H1 (cell line): ENCODE measurements around the gene SPOCK2. TPM values are rescaled to one million over a fixed set of nuclear protein-coding genes. Genes with fewer than 3 reads are reported as not detected.

Source experiments
- CTCF ChIA-PET: fragments of 300-600 bp; sonication (Branson Sonifier 250); formaldehyde crosslinking; loops from one replicate; lab custom pipeline; 2021; ENCODE audit not compliant: partially characterized antibody; lab: Charles Lee
- POLR2A ChIA-PET: fragments of 300-600 bp; sonication (Branson Sonifier 250); formaldehyde crosslinking; loops from one replicate; lab custom pipeline; 2021; ENCODE audit warnings: inconsistent platforms; ENCODE audit not compliant: partially characterized antibody; lab: Charles Lee
- DNase-seq, 2 experiments: peaks; one replicate each; pipeline versions ENCODE4 v3.0.0 to v3.0.0-alpha.2; 2010 to 2022; ENCODE audit warnings: low spot score in 2 of 2, low read depth in 1 of 2, mixed read lengths in 1 of 2
- FAIRE-seq: peaks from 2 replicates; lab custom pipeline; 2011; peaks lifted over from hg19 to GRCh38; lab: Jason Lieb, UNC
- H2AFZ ChIP-seq: 2 replicates; pipeline ENCODE4 v1.8.1; 2012; ENCODE audit warnings: low read length, inconsistent platforms
- H2AK5ac ChIP-seq: 2 replicates; pipeline ENCODE4 v1.6.1; 2013; ENCODE audit warnings: low read depth, low read length
- H2BK120ac ChIP-seq: replicated peaks from 2 replicates; pipeline ENCODE3; 2013; ENCODE audit warnings: low read depth, low read length, inconsistent platforms
- H2BK12ac ChIP-seq: 2 replicates; pipeline ENCODE4 v1.6.1; 2013; ENCODE audit warnings: low read depth, low read length
- H2BK15ac ChIP-seq: 2 replicates; pipeline ENCODE4 v1.6.1; 2013; ENCODE audit warnings: low read length
- H2BK20ac ChIP-seq: 2 replicates; pipeline ENCODE4 v1.6.1; 2013; ENCODE audit warnings: low read length
- H2BK5ac ChIP-seq: 2 replicates; pipeline ENCODE4 v1.6.1; 2013; ENCODE audit warnings: low read depth, low read length
- H3K14ac ChIP-seq: 2 replicates; pipeline ENCODE4 v1.6.1; 2013; ENCODE audit warnings: inconsistent platforms; ENCODE audit not compliant: insufficient read length
- H3K18ac ChIP-seq: 2 replicates; pipeline ENCODE4 v1.6.1; 2013; ENCODE audit warnings: low read length; ENCODE audit errors: extremely low read depth
- H3K23ac ChIP-seq: 2 replicates; pipeline ENCODE4 v1.6.1; 2013; ENCODE audit warnings: inconsistent platforms; ENCODE audit not compliant: insufficient read length
- H3K23me2 ChIP-seq: 2 replicates; pipeline ENCODE4 v1.6.1; 2013; ENCODE audit warnings: low read depth, low read length
- H3K27ac ChIP-seq: 2 replicates; pipeline ENCODE4 v1.6.1; 2011; ENCODE audit warnings: low read depth, low read length, inconsistent platforms
- H3K27me3 ChIP-seq, 4 experiments: replicated peaks in 1 of 4; 1 replicate in 1 of 4; 2 replicates in 3 of 4; pipeline versions ENCODE4 v1.6.1 to v1.8.1; 2011 to 2013; ENCODE audit warnings: low read length in 3 of 4, mild to moderate bottlenecking in 3 of 4, inconsistent platforms in 2 of 4, mixed read lengths in 2 of 4, moderate library complexity in 1 of 4; ENCODE audit not compliant: control insufficient read depth in 3 of 4, insufficient read depth in 3 of 4; ENCODE audit errors: extremely low read depth in 1 of 4
- H3K36me3 ChIP-seq, 4 experiments: 2 replicates each; pipeline versions ENCODE4 v1.6.1 to v1.8.1; 2011 to 2013; ENCODE audit warnings: mild to moderate bottlenecking in 4 of 4, low read length in 3 of 4, moderate library complexity in 2 of 4, control low read depth in 1 of 4, inconsistent platforms in 1 of 4; ENCODE audit not compliant: insufficient read depth in 4 of 4, control insufficient read depth in 2 of 4
- H3K4ac ChIP-seq: replicated peaks from 2 replicates; pipeline ENCODE3; 2013; ENCODE audit warnings: low read length, low read depth, mixed read lengths, inconsistent platforms; ENCODE audit not compliant: insufficient read length
- H3K4me1 ChIP-seq, 4 experiments: replicated peaks in 1 of 4; 1 replicate in 1 of 4; 2 replicates in 3 of 4; pipeline versions ENCODE4 v1.6.1 to v1.8.1; 2011 to 2013; ENCODE audit warnings: low read length in 3 of 4, inconsistent platforms in 2 of 4, mixed read lengths in 1 of 4; ENCODE audit not compliant: insufficient read depth in 4 of 4, control insufficient read depth in 3 of 4
- H3K4me2 ChIP-seq, 2 experiments: 2 replicates each; pipeline versions ENCODE4 v1.6.1 to v1.8.1; 2011 to 2013; ENCODE audit warnings: low read depth in 2 of 2, low read length in 2 of 2, control low read depth in 1 of 2, inconsistent platforms in 1 of 2, mild to moderate bottlenecking in 1 of 2; ENCODE audit not compliant: insufficient read depth in 1 of 2
- H3K4me3 ChIP-seq, 4 experiments: fragments of 200-600, 300-600 bp in 1 of 4; sonication (generic), shearing (Covaris generic), sonication (Bioruptor Twin) in 1 of 4; 2 replicates each; pipeline versions ENCODE4 v1.5.1 to v1.8.1; 2011 to 2016; ENCODE audit warnings: low read length in 4 of 4, low read depth in 3 of 4, control low read depth in 2 of 4, inconsistent platforms in 2 of 4, mild to moderate bottlenecking in 2 of 4, mixed read lengths in 1 of 4, moderate library complexity in 1 of 4; ENCODE audit not compliant: insufficient read depth in 2 of 4; ENCODE audit errors: extremely low read depth in 1 of 4
- H3K56ac ChIP-seq: replicated peaks from 2 replicates; pipeline ENCODE3; 2013; ENCODE audit warnings: low read depth, mild to moderate bottlenecking, mixed read lengths, low read length, inconsistent platforms; ENCODE audit not compliant: insufficient read length
- H3K79me1 ChIP-seq: 2 replicates; pipeline ENCODE4 v1.6.1; 2013; ENCODE audit warnings: low read depth, low read length, control low read depth
- H3K79me2 ChIP-seq, 2 experiments: 2 replicates each; pipeline versions ENCODE4 v1.6.1 to v1.8.1; 2012 to 2013; ENCODE audit warnings: low read length in 2 of 2, mild to moderate bottlenecking in 2 of 2, inconsistent platforms in 1 of 2; ENCODE audit not compliant: insufficient read depth in 2 of 2, control insufficient read depth in 1 of 2
- H3K9ac ChIP-seq, 4 experiments: replicated peaks in 1 of 4; 1 replicate in 1 of 4; 2 replicates in 3 of 4; pipeline versions ENCODE4 v1.6.1 to v1.8.1; 2011 to 2013; ENCODE audit warnings: low read depth in 3 of 4, low read length in 3 of 4, control low read depth in 2 of 4, mild to moderate bottlenecking in 2 of 4, moderate library complexity in 2 of 4, inconsistent platforms in 1 of 4; ENCODE audit errors: extremely low read depth in 1 of 4
- H3K9me3 ChIP-seq, 2 experiments: 2 replicates each; pipeline versions ENCODE4 v1.6.1 to v1.8.1; 2012 to 2013; ENCODE audit warnings: mild to moderate bottlenecking in 2 of 2, moderate library complexity in 2 of 2, control low read depth in 1 of 2, inconsistent platforms in 1 of 2, low read depth in 1 of 2, low read length in 1 of 2, mixed read lengths in 1 of 2; ENCODE audit not compliant: insufficient read depth in 2 of 2
- H4K20me1 ChIP-seq, 2 experiments: replicated peaks in 1 of 2; 2 replicates each; pipeline versions ENCODE3 to v1.8.1; 2011 to 2013; ENCODE audit warnings: inconsistent platforms in 2 of 2, low read length in 2 of 2, mild to moderate bottlenecking in 1 of 2; ENCODE audit not compliant: insufficient read depth in 2 of 2, control insufficient read depth in 1 of 2
- H4K5ac ChIP-seq: 2 replicates; pipeline ENCODE4 v1.6.1; 2013; ENCODE audit warnings: low read length, low read depth, mixed read lengths, inconsistent platforms; ENCODE audit not compliant: insufficient read length
- H4K8ac ChIP-seq: 2 replicates; pipeline ENCODE4 v1.8.0; 2013; ENCODE audit warnings: mild to moderate bottlenecking, moderate library complexity, low read length, inconsistent platforms; ENCODE audit not compliant: insufficient read depth; ENCODE audit errors: extremely low read depth
- H4K91ac ChIP-seq: replicated peaks from 2 replicates; pipeline ENCODE3; 2013; ENCODE audit warnings: low read length, mixed read lengths, inconsistent platforms; ENCODE audit not compliant: insufficient read length
- BACH1 ChIP-seq: IDR thresholded peaks from 2 replicates; pipeline ENCODE4 v1.6.1; 2012; ENCODE audit warnings: low read length, improper control_type of control experiment
- CEBPB ChIP-seq: IDR thresholded peaks from 2 replicates; pipeline ENCODE4 v1.6.1; 2012; ENCODE audit warnings: low read depth, low read length
- EGR1 ChIP-seq: IDR thresholded peaks from 2 replicates; pipeline ENCODE4 v1.6.1; 2011; ENCODE audit warnings: low read depth, low read length, borderline replicate concordance
- GABPA ChIP-seq: IDR thresholded peaks from 2 replicates; pipeline ENCODE4 v1.6.1; 2011; ENCODE audit warnings: mild to moderate bottlenecking, low read length, moderate library complexity, borderline replicate concordance; ENCODE audit not compliant: insufficient read depth
- HDAC2 ChIP-seq, 2 experiments: fragments of 300-600 bp in 1 of 2; sonication (generic) in 1 of 2; IDR thresholded peaks; 2 replicates each; pipeline ENCODE4 v1.6.1; 2011 to 2012; ENCODE audit warnings: low read depth in 2 of 2, low read length in 2 of 2, mild to moderate bottlenecking in 2 of 2, moderate library complexity in 2 of 2, borderline replicate concordance in 1 of 2, inconsistent platforms in 1 of 2
- JUND ChIP-seq: IDR thresholded peaks from 2 replicates; pipeline ENCODE4 v1.6.1; 2011; ENCODE audit warnings: mild to moderate bottlenecking, improper control_type of control experiment, low read length
- PHF8 ChIP-seq: fragments of 200-600 bp; sonication (generic); conservative IDR thresholded peaks from 2 replicates; pipeline ENCODE4 v1.7.1; 2012; ENCODE audit warnings: low read depth, mild to moderate bottlenecking, inconsistent platforms, low read length, moderate library complexity
- SP1 ChIP-seq: IDR thresholded peaks from 2 replicates; pipeline ENCODE4 v1.6.1; 2011; ENCODE audit warnings: low read depth, low read length
- WGBS, 2 experiments: shearing (Covaris generic) in 1 of 2; methylation state at CpG; one replicate each; pipeline versions ENCODE4 v1.1.6 to v1.1.7; 2013 to 2015; ENCODE audit warnings: low lambda C conversion rate in 2 of 2, mixed read lengths in 2 of 2, inconsistent platforms in 1 of 2, low coverage in 1 of 2, missing lambda C conversion rate in 1 of 2; ENCODE audit not compliant: insufficient replicate concordance in 2 of 2, insufficient coverage in 1 of 2, insufficient read length in 1 of 2; ENCODE audit errors: extremely low coverage in 1 of 2, missing lambda C conversion rate in 1 of 2; 5-methylcytosine and 5-hydroxymethylcytosine counted together
- polyA plus RNA-seq, 7 experiments: library from polyadenylated mRNA; depleted of rRNA in 3 of 7; stranded (reverse) in 5 of 7; unstranded in 2 of 7; fragments of >200 nt in 5 of 7; fragments of 200-250 nt in 2 of 7; gene quantifications; 1 replicate in 5 of 7; 2 replicates in 1 of 7; 4 replicates in 1 of 7; pipeline versions ENCODE4 v1.2.1 to v1.2.3, GENCODE V29; 2011 to 2013; ENCODE audit warnings: missing spikeins in 2 of 7, mixed read lengths in 2 of 7
- total RNA-seq: library from RNA; stranded (reverse); fragmentation: NEBNext Ultra II Directional; extraction: Animal tissue kit (Norgen Biotek cat#: 25700); gene quantifications from 2 replicates; pipeline ENCODE4 v1.2.1, GENCODE V29; 2021
- TF ChIP-seq, protein P1 (sequence below): IDR thresholded peaks from 2 replicates; pipeline ENCODE4 v1.6.1; 2012; ENCODE audit warnings: inconsistent platforms
- TF ChIP-seq, protein P2 (sequence below): IDR thresholded peaks from 2 replicates; pipeline ENCODE4 v1.6.1; 2011; ENCODE audit warnings: low read depth, mild to moderate bottlenecking, low read length; ENCODE audit not compliant: insufficient read depth

SPOCK2 gene
- total and polyA plus RNA-seq, 2 of the 8 experiments (the other 6 are each of a cell fraction or from before 2014, with no cell fraction given) = 1.5 to 1.9 TPM

DNA sequence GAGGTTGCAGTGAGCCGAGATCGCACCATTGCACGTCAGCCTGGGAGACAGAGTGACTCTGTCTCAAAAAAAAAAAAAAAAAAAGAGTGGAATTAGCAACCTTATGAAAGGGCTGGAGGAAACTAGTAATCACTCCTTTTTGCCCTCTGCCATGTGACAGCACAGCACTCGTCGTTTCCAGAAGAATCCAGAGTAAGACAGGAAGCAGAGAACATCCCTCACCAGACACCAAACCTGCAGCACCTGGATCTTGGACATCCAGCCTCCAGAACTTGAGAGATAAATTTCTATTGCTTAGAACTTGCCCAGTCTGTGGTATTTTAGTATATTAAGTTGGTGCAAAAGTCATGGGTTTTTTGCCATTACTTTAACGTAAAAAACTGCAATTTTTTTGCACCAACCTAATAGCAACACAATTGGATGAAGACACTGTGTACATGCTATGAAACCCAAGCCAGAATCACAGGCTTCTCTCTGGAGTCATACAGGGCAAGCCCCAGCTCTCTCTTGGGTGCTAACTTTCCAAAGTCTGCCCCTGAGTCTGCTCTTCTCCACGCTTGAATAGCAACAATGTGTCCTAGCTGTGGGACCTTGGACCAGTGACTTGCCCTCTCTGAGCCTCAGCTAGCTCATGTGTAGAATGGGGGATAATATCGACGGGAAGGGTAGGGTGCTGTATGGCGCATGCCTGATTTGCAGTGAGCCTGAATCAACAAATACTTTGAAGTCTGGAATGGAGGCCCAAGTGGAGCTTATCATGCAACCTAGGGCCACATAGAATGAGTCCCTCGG, 69.1 kb downstream of the SPOCK2 start:
- Histone ChIP-seq H2BK5ac (no peak overlapping the region), H2BK20ac (no peak overlapping the region), H4K20me1 (no peaks in the 10 kb centered on the region), H2AFZ (no peak overlapping the region), H3K79me1 (no peaks in the 10 kb centered on the region), H3K4me1 (peaks cover 0 to 4% (median under 1%) of the 10 kb centered on the region in 4 experiments; a peak in 2 of 7 replicates), H3K27me3 (no peaks in the 10 kb centered on the region), H3K23ac (no peak overlapping the region), H2BK120ac (no peak overlapping the region), H4K8ac (peak overlapping the region; percentile 16; the same call in 1 of the 2 replicates), H2AK5ac (no peak overlapping the region), H3K79me2 (no peaks in the 10 kb centered on the region), H3K36me3 (no peaks in the 10 kb centered on the region), H3K9ac (no peak overlapping the region), H4K91ac (no peak overlapping the region), H3K4ac (no peak overlapping the region), H3K27ac (no peak overlapping the region), H3K56ac (no peak overlapping the region), H3K23me2 (no peaks in the 10 kb centered on the region), H2BK15ac (no peak overlapping the region), H3K18ac (no peak overlapping the region), H3K4me3 (no peak overlapping the region), H3K14ac (no peak overlapping the region), H3K4me2 (no peak overlapping the region), H4K5ac (no peak overlapping the region), H3K9me3 (no peaks in the 10 kb centered on the region), H2BK12ac (no peak overlapping the region)
- no peak for FAIRE-seq
- ChIA-PET CTCF (interaction anchor here (0.9 to 3.1 kb wide), 4 partner anchors 12 to 42 kb away, joined by 3 to 17 read pairs (median 6); no protein-coding TSS in a partner anchor), POLR2A (interaction anchor here (0.6 kb wide), 1 partner anchor 294 kb away, joined by 4 read pairs; no protein-coding TSS in a partner anchor)
- DNase-seq = no peak
- 90% methylated on average over 8 of the region's 11 CpGs; no CpG with 5 or more reads in 1 of the 2 experiments for WGBS, 2 experiments
- no peak for TF ChIP-seq SP1
- no peak for TF ChIP-seq HDAC2 (IDR thresholded peaks at IDR 0.05; ENCODE audit: borderline replicate concordance in 1 of 2, low read depth in 2 of 2, low read length in 2 of 2)
- TF ChIP-seq EGR1 = no peak
- TF ChIP-seq, protein P1, sequence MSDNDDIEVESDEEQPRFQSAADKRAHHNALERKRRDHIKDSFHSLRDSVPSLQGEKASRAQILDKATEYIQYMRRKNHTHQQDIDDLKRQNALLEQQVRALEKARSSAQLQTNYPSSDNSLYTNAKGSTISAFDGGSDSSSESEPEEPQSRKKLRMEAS = no peak
- TF ChIP-seq BACH1 = no peak
- TF ChIP-seq, protein P2, sequence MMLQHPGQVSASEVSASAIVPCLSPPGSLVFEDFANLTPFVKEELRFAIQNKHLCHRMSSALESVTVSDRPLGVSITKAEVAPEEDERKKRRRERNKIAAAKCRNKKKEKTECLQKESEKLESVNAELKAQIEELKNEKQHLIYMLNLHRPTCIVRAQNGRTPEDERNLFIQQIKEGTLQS = no peak
- no peak for TF ChIP-seq PHF8
- no peak for TF ChIP-seq JUND
- TF ChIP-seq CEBPB = no peak
- no peak for TF ChIP-seq GABPA
